Body of pancreas (tissue), 4 donors: ENCODE measurements around the gene RPLP2. TPM values are rescaled to one million over a fixed set of nuclear protein-coding genes. Genes with fewer than 3 reads are reported as not detected.
A peak's percentile ranks its signal among the peaks of the same experiment; 100 is the strongest.

Source experiments
- ATAC-seq: fragments of 150-250 bp; one replicate; pipeline ENCODE4 v1.9.1; 2016
- DNase-seq, 4 donors: peaks; one replicate each; pipeline ENCODE4 v3.0.0-alpha.2; 2019
- H3K27ac ChIP-seq, 4 donors: fragments of 200-600 bp; sonication (generic); 1 replicate in 3 of 4; 2 replicates in 1 of 4; pipeline versions ENCODE4 v1.5.1 to v1.6.1; 2016 to 2019; ENCODE audit warnings: mild to moderate bottlenecking in 1 of 4, mixed read lengths in 1 of 4, moderate library complexity in 1 of 4
- H3K27me3 ChIP-seq, 2 donors: fragments of 200-600 bp; sonication (generic); one replicate each; pipeline ENCODE4 v1.6.0; 2016; ENCODE audit warnings: mild to moderate bottlenecking in 1 of 2
- H3K36me3 ChIP-seq, 2 donors: fragments of 200-600 bp; sonication (generic); replicated peaks in 1 of 2; 2 replicates each; pipeline ENCODE4 v1.5.1; 2016; ENCODE audit warnings: low read depth in 2 of 2; ENCODE audit not compliant: insufficient read depth in 1 of 2
- H3K4me1 ChIP-seq: fragments of 200-600 bp; sonication (generic); one replicate; pipeline ENCODE4 v1.6.0; 2016
- H3K4me3 ChIP-seq, 2 donors: fragments of 200-600 bp; sonication (generic); 1 replicate in 1 of 2; 2 replicates in 1 of 2; pipeline ENCODE4 v1.5.1; 2016 to 2019
- H3K9me3 ChIP-seq, 3 donors: fragments of 200-600 bp; sonication (generic); 1 replicate in 2 of 3; 2 replicates in 1 of 3; pipeline ENCODE4 v1.5.1; 2016
- CTCF ChIP-seq, 7 experiments: fragments of 450-650 bp in 4 of 7; fragments of 200-600 bp in 3 of 7; sonication (generic) in 3 of 7; IDR thresholded peaks; one replicate each; pipeline ENCODE4 v1.5.1; 2016 to 2019; ENCODE audit warnings: antibody characterized with exemption in 7 of 7
- POLR2A ChIP-seq, 3 donors: fragments of 450-650 bp; IDR thresholded peaks; one replicate each; pipeline ENCODE4 v1.6.1; 2016; ENCODE audit warnings: antibody characterized with exemption in 3 of 3, mild to moderate bottlenecking in 2 of 3
- WGBS, 2 donors: methylation state at CpG; one replicate each; pipeline ENCODE4 v1.1.5; 2017; 5-methylcytosine and 5-hydroxymethylcytosine counted together
- intact Hi-C: fragments of 100-400 bp; cut with DNase I; formaldehyde crosslinking; loops from one replicate; pipeline ENCODE4 v1.15.1; 2023
- total RNA-seq, 2 donors: library from RNA; depleted of rRNA; stranded (reverse); fragments of >200 nt; gene quantifications; one replicate each; pipeline ENCODE4 v1.1.0, GENCODE V29; 2016

Gene RPLP2
- total RNA-seq, 2 donors from 2014 or later: 395 to 402 TPM

GRCh38 chr11:769887-770641, 39.7 kb upstream of the RPLP2 start:
- Histone ChIP-seq H3K36me3 (peaks cover 0 to 12% of the 10 kb centered on the region in 2 donors), H3K9me3 (no peaks in the 10 kb centered on the region), H3K27me3 (no peaks in the 10 kb centered on the region), H3K4me1 (peaks cover 4% of the 10 kb centered on the region), H3K27ac (no peak overlapping the region), H3K4me3 (no peak overlapping the region)
- WGBS, 2 donors: 82 to 89% methylated on average over 16 to 23 of the region's 23 CpGs
- DNase-seq: no peak
- intact Hi-C loops: no loop called here
- no peak for ATAC-seq
- TF ChIP-seq POLR2A (IDR thresholded peaks at IDR 0.05) (no peak), CTCF (IDR thresholded peaks at IDR 0.05) (no peak)

GRCh38 chr11:770642-771616, 38.8 kb upstream of the RPLP2 start:
- Histone ChIP-seq H3K9me3 (no peaks in the 10 kb centered on the region), H3K36me3 (peaks cover 0 to 12% of the 10 kb centered on the region in 2 donors), H3K4me3 (no peak overlapping the region), H3K27me3 (no peaks in the 10 kb centered on the region), H3K4me1 (peaks cover 13% of the 10 kb centered on the region), H3K27ac (no peak overlapping the region)
- no peak for ATAC-seq
- no peak for DNase-seq
- TF ChIP-seq POLR2A (IDR thresholded peaks at IDR 0.05) (no peak), CTCF (IDR thresholded peaks at IDR 0.05) (no peak)
- 93% methylated on average over 25 of the region's 32 CpGs; no CpG with 5 or more reads in 1 of the 2 donors for WGBS, 2 donors
- intact Hi-C loops: no loop called here

GRCh38 chr11:771617-772204, 38.1 kb upstream of the RPLP2 start:
- TF ChIP-seq CTCF (IDR thresholded peaks at IDR 0.05) (no peak), POLR2A (IDR thresholded peaks at IDR 0.05) (no peak)
- Histone ChIP-seq H3K4me3 (no peak overlapping the region), H3K36me3 (peaks cover 0 to 12% of the 10 kb centered on the region in 2 donors), H3K27ac (no peak overlapping the region), H3K27me3 (no peaks in the 10 kb centered on the region), H3K9me3 (no peaks in the 10 kb centered on the region), H3K4me1 (peaks cover 21% of the 10 kb centered on the region)
- intact Hi-C loops: no loop called here
- DNase-seq (no peak), ATAC-seq (no peak)
- WGBS, 2 donors: 87 to 96% methylated on average over 7 to 15 of the region's 15 CpGs

- Histone ChIP-seq H3K36me3 (peaks cover 0 to 10% of the 10 kb centered on the region in 2 donors), H3K4me3 (no peak overlapping the region), H3K4me1 (peaks cover 22% of the 10 kb centered on the region), H3K9me3 (no peaks in the 10 kb centered on the region), H3K27ac (no peak overlapping the region), H3K27me3 (no peaks in the 10 kb centered on the region)
- TF ChIP-seq POLR2A (IDR thresholded peaks at IDR 0.05) (no peak), CTCF (IDR thresholded peaks at IDR 0.05) (no peak)
- 77 to 81% methylated on average over 13 to 33 of the region's 34 CpGs for WGBS, 2 donors
- intact Hi-C loops: no loop called here
- DNase-seq: peak in 1 of 4 donors; percentile 38
- no peak for ATAC-seq
Observed at GRCh38 chr11:772429-773390, 37.1 kb upstream of the RPLP2 start.
